ENCODE data around the gene GNAQ.

GNAQ gene

GRCh38 chr9:77975036-77975435, 56.6 kb downstream of the GNAQ start:
- DNase-seq (ENCODE audit: low read depth in 1 of 2, low spot score in 1 of 2) = no peak

GRCh38 chr9:77974434-77974833, 57.2 kb downstream of the GNAQ start:
- DNase-seq (ENCODE audit: low read depth in 1 of 2, low spot score in 1 of 2) = no peak

GRCh38 chr9:77969083-77969482, 62.5 kb downstream of the GNAQ start:
- no peak for DNase-seq (ENCODE audit: low read depth in 1 of 2, low spot score in 1 of 2)

GRCh38 chr9:77968506-77968905, 63.1 kb downstream of the GNAQ start:
- DNase-seq (ENCODE audit: low read depth in 1 of 2, low spot score in 1 of 2) = no peak

GRCh38 chr9:77966718-77967117, 64.9 kb downstream of the GNAQ start:
- DNase-seq (ENCODE audit: low read depth in 1 of 2, low spot score in 1 of 2) = no peak

- DNase-seq (ENCODE audit: low read depth in 1 of 2, low spot score in 1 of 2) = no peak
Measured at GRCh38 chr9:77965445-77966123, 66.0 kb downstream of the GNAQ start.

GRCh38 chr9:77964258-77964657, 67.4 kb downstream of the GNAQ start:
- DNase-seq (ENCODE audit: low read depth in 1 of 2, low spot score in 1 of 2) = no peak

GRCh38 chr9:77961541-77961940, 70.1 kb downstream of the GNAQ start:
- no peak for DNase-seq (ENCODE audit: low read depth in 1 of 2, low spot score in 1 of 2)

- no peak for DNase-seq (ENCODE audit: low read depth in 1 of 2, low spot score in 1 of 2)
Measured at GRCh38 chr9:77960356-77961153, 71.1 kb downstream of the GNAQ start.

GRCh38 chr9:77959803-77960202, 71.8 kb downstream of the GNAQ start:
- no peak for DNase-seq (ENCODE audit: low read depth in 1 of 2, low spot score in 1 of 2)

GRCh38 chr9:77957652-77958051, 74.0 kb downstream of the GNAQ start:
- no peak for DNase-seq (ENCODE audit: low read depth in 1 of 2, low spot score in 1 of 2)

GRCh38 chr9:77956555-77956954, 75.1 kb downstream of the GNAQ start:
- no peak for DNase-seq (ENCODE audit: low read depth in 1 of 2, low spot score in 1 of 2)

GRCh38 chr9:77954666-77955015, 77.0 kb downstream of the GNAQ start:
- no peak for DNase-seq (ENCODE audit: low read depth in 1 of 2, low spot score in 1 of 2)

- DNase-seq (ENCODE audit: low read depth in 1 of 2, low spot score in 1 of 2) = no peak
Measured at GRCh38 chr9:77954013-77954665, 77.5 kb downstream of the GNAQ start.

- DNase-seq (ENCODE audit: low read depth in 1 of 2, low spot score in 1 of 2) = no peak
Measured at GRCh38 chr9:77953590-77953989, 78.0 kb downstream of the GNAQ start.

- DNase-seq (ENCODE audit: low read depth in 1 of 2, low spot score in 1 of 2) = no peak
Measured at GRCh38 chr9:77952635-77953328, 78.8 kb downstream of the GNAQ start.

GRCh38 chr9:77951369-77951768, 80.2 kb downstream of the GNAQ start:
- DNase-seq (ENCODE audit: low read depth in 1 of 2, low spot score in 1 of 2) = no peak

- no peak for DNase-seq (ENCODE audit: low read depth in 1 of 2, low spot score in 1 of 2)
Measured at GRCh38 chr9:77949751-77950436, 81.7 kb downstream of the GNAQ start.

GRCh38 chr9:77947651-77948050, 84.0 kb downstream of the GNAQ start:
- no peak for DNase-seq (ENCODE audit: low read depth in 1 of 2, low spot score in 1 of 2)

GRCh38 chr9:77946969-77947620, 84.5 kb downstream of the GNAQ start:
- no peak for DNase-seq (ENCODE audit: low read depth in 1 of 2, low spot score in 1 of 2)

- no peak for DNase-seq (ENCODE audit: low read depth in 1 of 2, low spot score in 1 of 2)
Measured at GRCh38 chr9:77946296-77946695, 85.3 kb downstream of the GNAQ start.
